SK-N-SH (cell line): ENCODE results near the gene KLRC3. TPM values are rescaled to one million over a fixed set of nuclear protein-coding genes. Genes with fewer than 3 reads are reported as not detected.

Source experiments
- CTCF ChIA-PET: fragments of 300-600, 350-600 bp; formaldehyde crosslinking; extraction: SDS; loops from one replicate; lab custom pipeline; 2021; lab: Yijun Ruan, JAX
- POLR2A ChIA-PET: fragments of 350-600 bp; sonication (Branson Sonifier 250); formaldehyde crosslinking; extraction: SDS; loops from one replicate; lab custom pipeline; 2020; ENCODE audit warnings: antibody characterized with exemption, inconsistent platforms; lab: Yijun Ruan, JAX
- DNase-seq: peaks from one replicate; pipeline ENCODE4 v3.0.0; 2012
- H2AFZ ChIP-seq: fragments of 200-600 bp; sonication (generic); 2 replicates; pipeline ENCODE4 v1.8.1; 2016; ENCODE audit warnings: antibody characterized with exemption, mild to moderate bottlenecking, low read depth
- H3F3A ChIP-seq: fragments of 200-600 bp; sonication (generic); replicated peaks from 2 replicates; pipeline ENCODE3; 2016; ENCODE audit warnings: antibody characterized with exemption, mild to moderate bottlenecking; ENCODE audit not compliant: insufficient read depth
- H3K27ac ChIP-seq, 2 experiments: fragments of 200-500 bp in 1 of 2; fragments of 200-600 bp in 1 of 2; sonication (Bioruptor generic) in 1 of 2; sonication (generic), shearing (Covaris generic) in 1 of 2; 2 replicates each; pipeline versions ENCODE4 v1.5.1 to v1.6.1; 2014 to 2016; ENCODE audit warnings: low read depth in 2 of 2, inconsistent platforms in 1 of 2, low read length in 1 of 2, mild to moderate bottlenecking in 1 of 2, mixed read lengths in 1 of 2
- H3K27me3 ChIP-seq: fragments of 200-600 bp; sonication (generic), shearing (Covaris generic); 2 replicates; pipeline ENCODE4 v1.6.1; 2016; ENCODE audit warnings: mixed run types; ENCODE audit not compliant: insufficient read depth
- H3K36me3 ChIP-seq, 2 experiments: fragments of 200-500 bp in 1 of 2; fragments of 200-600 bp in 1 of 2; sonication (Bioruptor generic) in 1 of 2; sonication (generic) in 1 of 2; replicated peaks in 1 of 2; 2 replicates each; pipeline versions ENCODE3 to v1.5.1; 2014 to 2016; ENCODE audit warnings: low read length in 1 of 2, mild to moderate bottlenecking in 1 of 2; ENCODE audit not compliant: insufficient read depth in 2 of 2, control insufficient read depth in 1 of 2
- H3K4me1 ChIP-seq, 2 experiments: fragments of 200-500 bp in 1 of 2; fragments of 200-600 bp in 1 of 2; sonication (Bioruptor generic) in 1 of 2; sonication (generic), shearing (Covaris generic) in 1 of 2; 2 replicates each; pipeline versions ENCODE4 v1.5.1 to v1.6.1; 2014 to 2016; ENCODE audit warnings: low read depth in 1 of 2, low read length in 1 of 2, mixed run types in 1 of 2; ENCODE audit not compliant: insufficient read depth in 2 of 2, control insufficient read depth in 1 of 2
- H3K4me2 ChIP-seq: fragments of 200-600 bp; sonication (generic), shearing (Covaris generic); 2 replicates; pipeline ENCODE4 v1.6.1; 2017; ENCODE audit warnings: mixed run types
- H3K4me3 ChIP-seq, 2 experiments: fragments of 200-500 bp in 1 of 2; fragments of 200-600 bp in 1 of 2; sonication (Bioruptor generic) in 1 of 2; sonication (generic), shearing (Covaris generic) in 1 of 2; 2 replicates each; pipeline versions ENCODE4 v1.5.1 to v1.8.1; 2014 to 2016; ENCODE audit warnings: low read depth in 2 of 2, inconsistent platforms in 1 of 2, low read length in 1 of 2, mild to moderate bottlenecking in 1 of 2, mixed read lengths in 1 of 2, moderate library complexity in 1 of 2
- H3K79me2 ChIP-seq: fragments of 200-600 bp; sonication (generic); 2 replicates; pipeline ENCODE4 v1.8.1; 2017; ENCODE audit warnings: mild to moderate bottlenecking; ENCODE audit not compliant: insufficient read depth
- H3K9ac ChIP-seq: fragments of 200-600 bp; sonication (generic); 2 replicates; pipeline ENCODE4 v1.6.1; 2017; ENCODE audit warnings: mixed run types
- H3K9me2 ChIP-seq: fragments of 200-600 bp; sonication (generic); 2 replicates; pipeline ENCODE4 v1.6.1; 2017; ENCODE audit warnings: mixed run types
- H3K9me3 ChIP-seq: fragments of 200-600 bp; sonication (generic); 2 replicates; pipeline ENCODE4 v1.6.1; 2017; ENCODE audit warnings: mixed run types, mild to moderate bottlenecking, moderate library complexity
- H4K20me1 ChIP-seq: fragments of 200-600 bp; sonication (generic); 2 replicates; pipeline ENCODE4 v1.6.1; 2017; ENCODE audit warnings: mild to moderate bottlenecking, mixed run types; ENCODE audit not compliant: insufficient read depth
- CTCF ChIP-seq: fragments of 200-600 bp; sonication (generic); IDR thresholded peaks from 2 replicates; pipeline ENCODE4 v1.6.1; 2017; ENCODE audit warnings: antibody characterized with exemption, mild to moderate bottlenecking, moderate library complexity
- EP300 ChIP-seq, 2 experiments: IDR thresholded peaks; 2 replicates each; pipeline versions ENCODE4 v1.4.0 to v1.6.1; 2012; ENCODE audit warnings: borderline replicate concordance in 1 of 2, low read depth in 1 of 2, low read length in 1 of 2
- FOSL2 ChIP-seq: IDR thresholded peaks from 2 replicates; pipeline ENCODE4 v1.4.0; 2012; ENCODE audit warnings: low read depth, mild to moderate bottlenecking, moderate library complexity, borderline replicate concordance
- FOXJ3 ChIP-seq: sonication (generic); formaldehyde crosslinking; IDR thresholded peaks from 2 replicates; pipeline ENCODE4 v1.5.1; 2020; ENCODE audit warnings: mild to moderate bottlenecking, missing genetic modification reagents
- FOXM1 ChIP-seq: IDR thresholded peaks from 2 replicates; pipeline ENCODE4 v1.4.0; 2012; ENCODE audit warnings: low read depth, mild to moderate bottlenecking
- GABPA ChIP-seq: IDR thresholded peaks from 2 replicates; pipeline ENCODE4 v1.4.0; 2012; ENCODE audit warnings: low read depth, mild to moderate bottlenecking
- MEF2A ChIP-seq: IDR thresholded peaks from 2 replicates; pipeline ENCODE4 v1.4.0; 2012; ENCODE audit warnings: low read depth, borderline replicate concordance
- MXI1 ChIP-seq: IDR thresholded peaks from 2 replicates; pipeline ENCODE4 v1.6.1; 2012; ENCODE audit warnings: mild to moderate bottlenecking, low read depth, low read length, improper control_type of control experiment
- POLR2AphosphoS5 ChIP-seq: IDR thresholded peaks from 2 replicates; pipeline ENCODE4 v1.6.1; 2012; ENCODE audit warnings: low read depth, low read length
- RCOR1 ChIP-seq: fragments of 150-350 bp; IDR thresholded peaks from 2 replicates; pipeline ENCODE4 v1.6.1; 2017; ENCODE audit warnings: antibody characterized with exemption, low read length
- RFX5 ChIP-seq: IDR thresholded peaks from 2 replicates; pipeline ENCODE4 v1.6.1; 2012; ENCODE audit warnings: mild to moderate bottlenecking, improper control_type of control experiment, low read length
- RXRA ChIP-seq: IDR thresholded peaks from 2 replicates; pipeline ENCODE4 v1.4.0; 2012; ENCODE audit warnings: low read depth, mild to moderate bottlenecking, borderline replicate concordance
- SIN3A ChIP-seq: IDR thresholded peaks from 2 replicates; pipeline ENCODE4 v1.6.1; 2012; ENCODE audit warnings: low read depth, mild to moderate bottlenecking, low read length, moderate library complexity, borderline replicate concordance
- TAF1 ChIP-seq: IDR thresholded peaks from 2 replicates; pipeline ENCODE4 v1.6.1; 2012; ENCODE audit warnings: low read depth, mild to moderate bottlenecking, low read length, moderate library complexity, borderline replicate concordance
- TCF12 ChIP-seq: IDR thresholded peaks from 2 replicates; pipeline ENCODE4 v1.4.0; 2012
- TEAD4 ChIP-seq: IDR thresholded peaks from 2 replicates; pipeline ENCODE4 v1.4.0; 2012; ENCODE audit warnings: mild to moderate bottlenecking, borderline replicate concordance; ENCODE audit not compliant: insufficient read depth
- YY1 ChIP-seq: IDR thresholded peaks from 2 replicates; pipeline ENCODE4 v1.4.0; 2012; ENCODE audit warnings: low read depth, mild to moderate bottlenecking
- ZBTB33 ChIP-seq: IDR thresholded peaks from 2 replicates; pipeline ENCODE4 v1.4.0; 2012; ENCODE audit warnings: low read depth, borderline replicate concordance
- WGBS: methylation state at CpG from one replicate; pipeline ENCODE4 v1.1.6; 2017; ENCODE audit warnings: low lambda C conversion rate; 5-methylcytosine and 5-hydroxymethylcytosine counted together
- polyA plus RNA-seq, 3 experiments: library from polyadenylated mRNA; depleted of rRNA; stranded (reverse); fragments of >200 nt; gene quantifications; 2 replicates each; pipeline ENCODE4 v1.2.3, GENCODE V29; 2012
- TF ChIP-seq, protein P1 (sequence below): IDR thresholded peaks from 2 replicates; pipeline ENCODE4 v1.4.0; 2012; ENCODE audit warnings: low read depth
- TF ChIP-seq, protein P2 (sequence below): fragments of 150-350 bp; IDR thresholded peaks from 2 replicates; pipeline ENCODE4 v1.6.1; 2017; ENCODE audit warnings: antibody characterized with exemption, low read length, low read depth, borderline replicate concordance

Gene KLRC3
- polyA plus RNA-seq, 1 of the 3 experiments (the other 2 are of a cell fraction): not detected

DNA sequence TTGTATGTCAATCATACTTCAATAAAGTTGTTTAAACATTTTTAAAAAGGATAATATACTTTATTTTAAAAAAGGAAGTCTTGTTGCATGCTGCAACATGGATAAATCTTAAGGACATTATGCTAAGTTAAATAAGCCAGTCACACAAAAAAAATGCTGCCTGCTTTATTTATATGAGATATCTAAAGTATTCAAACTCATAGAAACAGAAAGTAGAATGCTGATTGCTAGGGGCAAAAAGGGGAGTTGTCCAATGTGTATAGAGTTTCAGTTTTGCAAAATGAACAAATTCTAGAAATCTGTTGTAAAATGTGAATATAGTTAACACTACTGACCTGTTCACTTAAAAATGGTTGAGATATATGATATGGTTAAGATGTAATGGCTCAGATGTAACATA lies 19.6 kb downstream of the KLRC3 start:
- 0 out of 2 replicates have a peak, but pooled peaks cover 4% of the 10 kb centered on the region for H3K27me3 ChIP-seq

GRCh38 chr12:10398168-10398567 lies 22.2 kb downstream of the KLRC3 start:
- TF ChIP-seq RFX5 (no peak), FOXM1 (no peak), TCF12 (no peak), CTCF (no peak), FOSL2 (no peak), ZBTB33 (no peak), YY1 (no peak), MEF2A (no peak), RXRA (no peak)
- TF ChIP-seq, protein P1, sequence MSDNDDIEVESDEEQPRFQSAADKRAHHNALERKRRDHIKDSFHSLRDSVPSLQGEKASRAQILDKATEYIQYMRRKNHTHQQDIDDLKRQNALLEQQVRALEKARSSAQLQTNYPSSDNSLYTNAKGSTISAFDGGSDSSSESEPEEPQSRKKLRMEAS: no peak
- Histone ChIP-seq H2AFZ (no peak overlapping the region), H3K4me3 (no peak overlapping the region), H3K27me3 (peaks cover 4% of the 10 kb centered on the region; the same call in 1 of the 2 replicates), H3K79me2 (no peaks in the 10 kb centered on the region), H4K20me1 (no peaks in the 10 kb centered on the region), H3K36me3 (no peaks in the 10 kb centered on the region), H3K4me2 (no peak overlapping the region), H3K27ac (no peak overlapping the region), H3K4me1 (no peaks in the 10 kb centered on the region), H3K9ac (no peak overlapping the region), H3F3A (no peaks in the 10 kb centered on the region), H3K9me3 (no peaks in the 10 kb centered on the region), H3K9me2 (no peaks in the 10 kb centered on the region)
- POLR2A ChIA-PET: no interaction called here
- DNase-seq: no peak
- 28% methylated on average over 2 of the region's 2 CpGs for WGBS
- CTCF ChIA-PET: no interaction called here

More for the DNA sequence above, 19.6 kb downstream of the KLRC3 start:
- ChIA-PET POLR2A (no interaction called here), CTCF (no interaction called here)
- no peaks in the 10 kb centered on the region for H3K9me3 ChIP-seq
- H3F3A ChIP-seq: no peaks in the 10 kb centered on the region
- H3K4me2 ChIP-seq: no peak overlapping the region
- H3K36me3 ChIP-seq: no peaks in the 10 kb centered on the region
- H3K9ac ChIP-seq: no peak overlapping the region
- no peaks in the 10 kb centered on the region for H3K79me2 ChIP-seq
- H4K20me1 ChIP-seq: no peaks in the 10 kb centered on the region
- H2AFZ ChIP-seq: no peak overlapping the region
- H3K4me1 ChIP-seq: no peaks in the 10 kb centered on the region
- H3K4me3 ChIP-seq: no peak overlapping the region
- TF ChIP-seq TCF12: no peak
- no peak for TF ChIP-seq RCOR1
- TF ChIP-seq FOXM1: no peak
- no peak for TF ChIP-seq SIN3A
- no peak for TF ChIP-seq GABPA
- TF ChIP-seq, protein P2, sequence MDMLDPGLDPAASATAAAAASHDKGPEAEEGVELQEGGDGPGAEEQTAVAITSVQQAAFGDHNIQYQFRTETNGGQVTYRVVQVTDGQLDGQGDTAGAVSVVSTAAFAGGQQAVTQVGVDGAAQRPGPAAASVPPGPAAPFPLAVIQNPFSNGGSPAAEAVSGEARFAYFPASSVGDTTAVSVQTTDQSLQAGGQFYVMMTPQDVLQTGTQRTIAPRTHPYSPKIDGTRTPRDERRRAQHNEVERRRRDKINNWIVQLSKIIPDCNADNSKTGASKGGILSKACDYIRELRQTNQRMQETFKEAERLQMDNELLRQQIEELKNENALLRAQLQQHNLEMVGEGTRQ: no peak
- no peak for TF ChIP-seq FOXJ3 (CRISPR knock-in tag)
- no peak for TF ChIP-seq TAF1
- no peak for TF ChIP-seq POLR2AphosphoS5
- no peak for TF ChIP-seq EP300 (IDR thresholded peaks at IDR 0.05; ENCODE audit: borderline replicate concordance in 1 of 2, low read depth in 1 of 2, low read length in 1 of 2)
- TF ChIP-seq RXRA: no peak
- no peak for TF ChIP-seq TEAD4
- no peak for TF ChIP-seq MXI1
- H3K9me2 ChIP-seq: no peaks in the 10 kb centered on the region
- no peak overlapping the region for H3K27ac ChIP-seq
- DNase-seq: no peak
